Stimulated activated naive CD8-positive, alpha-beta T cell treated with anti-CD3 and anti-CD28 coated beads, Interleukin-15, Interleukin-2, amounts not matched to agents 100 U/mL and 50 U/mL, for 24 hours (primary cell): ENCODE results near the gene RIC8A.
"Not testable (repeated sequence)": the region's sequence is repeated elsewhere in the genome, so short reads cannot be mapped to it uniquely, and the experiment has no call there.

Experiments used
- ATAC-seq: fragments of 150-1000 bp; cut with Tn5 transposase; one replicate; pipeline ENCODE4 v1.10.0; 2021
- DNase-seq: peaks from one replicate; pipeline ENCODE4 v3.0.0; 2021

The RIC8A gene

GRCh38 chr11:220641-221215, 13.2 kb downstream of the RIC8A start:
- not testable (repeated sequence) for ATAC-seq, DNase-seq

GRCh38 chr11:221539-221938, 14.0 kb downstream of the RIC8A start:
- no peak for ATAC-seq

GRCh38 chr11:221998-222789, 14.7 kb downstream of the RIC8A start:
- DNase-seq, result no peak
- no peak for ATAC-seq

More at GRCh38 chr11:221539-221938, 14.0 kb downstream of the RIC8A start:
- no peak for DNase-seq

- no peak for DNase-seq
- no peak for ATAC-seq
Measured at GRCh38 chr11:223026-223789, 15.7 kb downstream of the RIC8A start.

GRCh38 chr11:223884-224283, 16.4 kb downstream of the RIC8A start:
- ATAC-seq (no peak), DNase-seq (no peak)

- no peak for DNase-seq
- ATAC-seq, result no peak
Measured at GRCh38 chr11:224424-224823, 16.9 kb downstream of the RIC8A start.

- ATAC-seq, result peak; percentile 94
- DNase-seq, result peak; percentile 38
Measured at GRCh38 chr11:225734-226453, 18.4 kb downstream of the RIC8A start.

GRCh38 chr11:227824-228379, 20.4 kb downstream of the RIC8A start:
- DNase-seq (no peak), ATAC-seq (no peak)

GRCh38 chr11:230431-230830, 22.9 kb downstream of the RIC8A start:
- ATAC-seq (no peak), DNase-seq (no peak)

- DNase-seq (no peak), ATAC-seq (no peak)
Measured at GRCh38 chr11:232783-233565, 25.5 kb downstream of the RIC8A start.

GRCh38 chr11:235180-235579, 27.7 kb downstream of the RIC8A start:
- ATAC-seq (no peak), DNase-seq (no peak)

GRCh38 chr11:235609-235996, 28.1 kb downstream of the RIC8A start:
- ATAC-seq (peak; percentile 57), DNase-seq (no peak)

GRCh38 chr11:235997-236773, 28.7 kb downstream of the RIC8A start, which contains the start of gene SIRT3:
SIRT3 (minus strand) TSS chr11:236342; CDS start chr11:236328, 14 bp downstream.
- DNase-seq (peak; percentile 82), ATAC-seq (peak; percentile 77)

GRCh38 chr11:236774-237767, 29.6 kb downstream of the RIC8A start, which contains the start of gene PSMD13:
PSMD13 (plus strand) TSS chr11:236976; CDS start chr11:237050, 74 bp downstream.
- DNase-seq (peak; percentile 93), ATAC-seq (peak; percentile 86)

- DNase-seq, ATAC-seq: not testable (repeated sequence)
Measured at GRCh38 chr11:238346-238745, 30.8 kb downstream of the RIC8A start.

GRCh38 chr11:240315-240714, 32.8 kb downstream of the RIC8A start:
- DNase-seq (no peak), ATAC-seq (no peak)

GRCh38 chr11:241634-242033, 34.1 kb downstream of the RIC8A start:
- ATAC-seq (no peak), DNase-seq (no peak)

GRCh38 chr11:244376-244775, 36.9 kb downstream of the RIC8A start:
- no peak for ATAC-seq
- DNase-seq, result no peak

GRCh38 chr11:249062-249461, 41.6 kb downstream of the RIC8A start:
- DNase-seq, result no peak
- peak; percentile 44 for ATAC-seq
